Testis (tissue), 3 donors: Measurements from ENCODE around the gene MOBP. TPM values are rescaled to one million over a fixed set of nuclear protein-coding genes. Genes with fewer than 3 reads are reported as not detected.

ENCODE experiments used
- DNase-seq: peaks from one replicate; pipeline ENCODE4 v3.0.0-alpha.2; 2019
- H3K27ac ChIP-seq, 2 donors: fragments of 200-600 bp; sonication (generic); one replicate each; pipeline ENCODE4 v1.5.1; 2019
- H3K27me3 ChIP-seq: fragments of 200-600 bp; sonication (generic); one replicate; pipeline ENCODE4 v1.5.1; 2019
- H3K36me3 ChIP-seq: fragments of 200-600 bp; sonication (generic); one replicate; pipeline ENCODE4 v1.5.1; 2017; ENCODE audit warnings: low read depth; ENCODE audit errors: missing control alignments
- H3K4me1 ChIP-seq: fragments of 200-600 bp; sonication (generic); one replicate; pipeline ENCODE4 v1.5.1; 2019
- H3K4me3 ChIP-seq, 2 donors: fragments of 200-600 bp; sonication (generic); one replicate each; pipeline ENCODE4 v1.5.1; 2017 to 2019
- H3K9me3 ChIP-seq: fragments of 200-600 bp; sonication (generic); one replicate; pipeline ENCODE4 v1.5.1; 2017
- CTCF ChIP-seq, 3 experiments: fragments of 450-650 bp in 2 of 3; fragments of 200-600 bp in 1 of 3; sonication (generic) in 1 of 3; IDR thresholded peaks; one replicate each; pipeline ENCODE4 v1.5.1; 2016 to 2019; ENCODE audit warnings: antibody characterized with exemption in 3 of 3, mild to moderate bottlenecking in 2 of 3, moderate library complexity in 1 of 3
- POLR2A ChIP-seq: fragments of 450-650 bp; IDR thresholded peaks from one replicate; pipeline ENCODE4 v1.6.1; 2017; ENCODE audit warnings: antibody characterized with exemption, mild to moderate bottlenecking, moderate library complexity
- WGBS, 2 donors: methylation state at CpG; one replicate each; pipeline ENCODE4 v1.1.5; 2018; 5-methylcytosine and 5-hydroxymethylcytosine counted together
- intact Hi-C: fragments of 100-400 bp; cut with DNase I; formaldehyde crosslinking; loops from one replicate; pipeline ENCODE4 v1.15.1; 2023; ENCODE audit warnings: low total_unique reads
- polyA plus RNA-seq: library from polyadenylated mRNA; stranded (reverse); fragments of 350-450 nt; fragmentation: Illumina TruSeq; extraction: RNeasy Lipid Tissue Mini Kit (QIAGEN cat#74804); gene quantifications from one replicate; pipeline ENCODE4 v1.2.3, GENCODE V29; 2014; ENCODE audit warnings: low read depth, low replicate concordance; ENCODE audit not compliant: insufficient read depth
- total RNA-seq, 2 donors: library from RNA; depleted of rRNA; stranded (reverse); fragments of >200 nt; gene quantifications; one replicate each; pipeline ENCODE4 v1.2.3, GENCODE V29; 2016

MOBP gene
- total and polyA plus RNA-seq, 3 donors from 2014 or later: 5.6 to 19.5 (median 8.5) TPM

GRCh38 chr3:39521456-39521855 lies 54.0 kb downstream of the MOBP start:
- Histone ChIP-seq H3K4me1 (no peaks in the 10 kb centered on the region), H3K27me3 (no peaks in the 10 kb centered on the region), H3K4me3 (no peak overlapping the region), H3K27ac (no peak overlapping the region), H3K9me3 (no peaks in the 10 kb centered on the region), H3K36me3 (no peaks in the 10 kb centered on the region)
- intact Hi-C loops: no loop called here
- no peak for DNase-seq
- no peak for TF ChIP-seq POLR2A
- TF ChIP-seq CTCF (IDR thresholded peaks at IDR 0.05): no peak
- 88 to 94% methylated on average over 3 of the region's 3 CpGs for WGBS, 2 donors

DNA sequence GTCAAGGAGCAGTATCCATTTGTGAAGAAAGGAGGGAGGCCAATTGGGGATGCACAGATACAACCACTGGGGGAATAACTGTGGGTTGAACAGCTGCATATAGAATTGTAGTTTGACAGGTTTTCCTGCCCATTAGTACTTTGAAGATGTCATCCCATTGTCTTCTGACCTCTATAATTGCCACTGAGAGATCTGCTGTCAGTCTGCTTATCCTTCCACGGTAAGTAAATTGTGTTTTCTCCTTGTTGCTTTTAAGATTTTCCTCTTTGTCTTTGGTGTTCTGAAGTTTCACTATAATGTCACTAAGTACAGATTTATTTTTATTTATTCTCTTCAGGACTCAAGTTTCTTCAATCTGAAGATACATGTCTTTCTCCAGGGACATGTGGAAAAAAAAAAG lies 56.6 kb downstream of the MOBP start:
- no peaks in the 10 kb centered on the region for H3K9me3 ChIP-seq
- no peak overlapping the region for H3K27ac ChIP-seq
- no peak for DNase-seq
- H3K4me1 ChIP-seq: no peaks in the 10 kb centered on the region
- no peak overlapping the region for H3K4me3 ChIP-seq
- TF ChIP-seq POLR2A (no peak), CTCF (IDR thresholded peaks at IDR 0.05) (no peak)
- H3K27me3 ChIP-seq: no peaks in the 10 kb centered on the region
- WGBS, 2 donors: 82 to 95% methylated on average over 1 of the region's 1 CpG
- intact Hi-C loops: no loop called here
- no peaks in the 10 kb centered on the region for H3K36me3 ChIP-seq

DNA sequence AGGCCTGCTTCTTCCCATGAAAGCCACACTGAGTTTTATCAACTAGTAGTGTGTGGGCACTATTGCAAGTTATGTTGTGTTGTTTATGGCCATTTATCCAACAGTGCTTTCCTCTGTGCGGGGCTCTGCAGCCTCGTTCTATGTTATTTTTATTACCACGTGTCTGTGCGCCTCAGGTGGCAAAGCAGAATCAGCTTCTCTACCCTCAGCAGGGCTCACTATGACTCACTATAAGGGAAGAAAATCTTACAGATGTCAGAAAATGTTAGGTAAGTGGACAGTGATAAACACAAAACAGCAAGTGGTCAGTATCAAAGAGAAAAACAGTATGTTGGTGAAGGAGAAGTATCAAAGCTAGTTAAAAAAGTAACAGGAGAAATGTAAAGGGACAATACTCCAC lies 61.4 kb downstream of the MOBP start:
- no peak for DNase-seq
- WGBS, 2 donors: 73 to 76% methylated on average over 4 of the region's 4 CpGs
- Histone ChIP-seq H3K36me3 (no peaks in the 10 kb centered on the region), H3K4me3 (no peak overlapping the region), H3K4me1 (no peaks in the 10 kb centered on the region), H3K9me3 (no peaks in the 10 kb centered on the region), H3K27me3 (no peaks in the 10 kb centered on the region), H3K27ac (no peak overlapping the region)
- TF ChIP-seq CTCF (IDR thresholded peaks at IDR 0.05): no peak
- TF ChIP-seq POLR2A: no peak
- intact Hi-C loops: no loop called here

GRCh38 chr3:39529577-39529976 lies 62.1 kb downstream of the MOBP start:
- TF ChIP-seq CTCF (IDR thresholded peaks at IDR 0.05) (no peak), POLR2A (no peak)
- 86 to 87% methylated on average over 9 of the region's 9 CpGs for WGBS, 2 donors
- H3K27me3 ChIP-seq: no peaks in the 10 kb centered on the region
- no peaks in the 10 kb centered on the region for H3K36me3 ChIP-seq
- no peaks in the 10 kb centered on the region for H3K4me1 ChIP-seq
- intact Hi-C loops: no loop called here
- DNase-seq: no peak
- H3K4me3 ChIP-seq: no peak overlapping the region
- H3K27ac ChIP-seq: no peak overlapping the region
- no peaks in the 10 kb centered on the region for H3K9me3 ChIP-seq

DNA sequence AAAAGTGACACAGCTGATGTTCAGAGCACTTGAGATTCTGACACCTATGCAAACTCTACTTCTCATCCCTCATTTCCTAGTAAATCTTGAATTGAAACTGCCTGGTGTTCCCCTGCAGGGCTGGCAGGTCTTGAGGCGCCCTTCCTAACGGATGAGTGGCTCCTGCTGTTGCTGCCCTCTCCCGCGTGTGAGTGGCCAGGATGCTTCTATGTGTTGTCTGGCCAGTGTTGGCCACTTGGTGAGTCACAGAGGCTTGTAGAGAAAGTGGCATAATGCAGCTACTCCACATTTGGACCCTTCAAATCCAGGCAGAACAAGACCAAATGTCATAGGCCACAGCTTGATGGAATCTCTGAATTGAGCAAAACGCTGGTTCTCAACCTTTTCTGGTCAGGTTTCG lies 63.6 kb downstream of the MOBP start:
- H3K36me3 ChIP-seq: no peaks in the 10 kb centered on the region
- H3K4me1 ChIP-seq: no peaks in the 10 kb centered on the region
- DNase-seq: no peak
- H3K27ac ChIP-seq: no peak overlapping the region
- 89 to 93% methylated on average over 6 of the region's 6 CpGs for WGBS, 2 donors
- H3K27me3 ChIP-seq: no peaks in the 10 kb centered on the region
- H3K4me3 ChIP-seq: no peak overlapping the region
- intact Hi-C loops: no loop called here
- H3K9me3 ChIP-seq: no peaks in the 10 kb centered on the region
- TF ChIP-seq POLR2A (no peak), CTCF (IDR thresholded peaks at IDR 0.05) (no peak)
